MM.1S (cell line): ENCODE data around the gene SLC4A8.

ENCODE experiments used
- CTCF ChIP-seq: fragments of 300-600 bp; sonication (generic); IDR thresholded peaks from 2 replicates; pipeline ENCODE4 v1.5.1; 2016; ENCODE audit warnings: antibody characterized with exemption, low read length, mixed read lengths
- EZH2 ChIP-seq: fragments of 300-600 bp; sonication (generic); optimal IDR thresholded peaks from 2 replicates; pipeline ENCODE3; 2017; ENCODE audit warnings: low read depth, mild to moderate bottlenecking, antibody characterized with exemption, low read length, mixed read lengths
- EZH2phosphoT487 ChIP-seq: fragments of 300-600 bp; sonication (generic); IDR thresholded peaks from 2 replicates; pipeline ENCODE4 v1.6.1; 2018; ENCODE audit warnings: antibody characterized with exemption, low read length

GRCh38 chr12:51395283-51396230, 29.1 kb upstream of the SLC4A8 start:
- TF ChIP-seq EZH2phosphoT487 = no peak
- no peak for TF ChIP-seq CTCF
- no peak for TF ChIP-seq EZH2
